ENCODE data around the gene LAMB3.

The LAMB3 gene

GRCh38 chr1:209567698-209568175 lies 84.5 kb downstream of the LAMB3 start:
- Histone ChIP-seq H3K9ac (ENCODE audit: low read depth, low read length) (no peak overlapping the region), H3K36me3 (ENCODE audit: insufficient read depth, low read length) (no peaks in the 10 kb centered on the region), H3K9me3 (ENCODE audit: control insufficient read depth, insufficient read depth, low read length) (no peaks in the 10 kb centered on the region), H3K4me1 (ENCODE audit: insufficient read depth, low read length) (0 out of 2 replicates have a peak, but pooled peaks cover 4% of the 10 kb centered on the region)

- Histone ChIP-seq H3K36me3 (ENCODE audit: insufficient read depth, low read length) (no peaks in the 10 kb centered on the region), H3K4me1 (ENCODE audit: insufficient read depth, low read length) (0 out of 2 replicates have a peak, but pooled peaks cover 4% of the 10 kb centered on the region), H3K9me3 (ENCODE audit: control insufficient read depth, insufficient read depth, low read length) (no peaks in the 10 kb centered on the region), H3K9ac (ENCODE audit: low read depth, low read length) (no peak overlapping the region)
These were observed 86.2 kb downstream of the LAMB3 start for GRCh38 chr1:209565759-209566678.
